ENCODE data around the gene APPBP2. TPM values are rescaled to one million over a fixed set of nuclear protein-coding genes. Genes with fewer than 3 reads are reported as not detected.

The APPBP2 gene, protein sequence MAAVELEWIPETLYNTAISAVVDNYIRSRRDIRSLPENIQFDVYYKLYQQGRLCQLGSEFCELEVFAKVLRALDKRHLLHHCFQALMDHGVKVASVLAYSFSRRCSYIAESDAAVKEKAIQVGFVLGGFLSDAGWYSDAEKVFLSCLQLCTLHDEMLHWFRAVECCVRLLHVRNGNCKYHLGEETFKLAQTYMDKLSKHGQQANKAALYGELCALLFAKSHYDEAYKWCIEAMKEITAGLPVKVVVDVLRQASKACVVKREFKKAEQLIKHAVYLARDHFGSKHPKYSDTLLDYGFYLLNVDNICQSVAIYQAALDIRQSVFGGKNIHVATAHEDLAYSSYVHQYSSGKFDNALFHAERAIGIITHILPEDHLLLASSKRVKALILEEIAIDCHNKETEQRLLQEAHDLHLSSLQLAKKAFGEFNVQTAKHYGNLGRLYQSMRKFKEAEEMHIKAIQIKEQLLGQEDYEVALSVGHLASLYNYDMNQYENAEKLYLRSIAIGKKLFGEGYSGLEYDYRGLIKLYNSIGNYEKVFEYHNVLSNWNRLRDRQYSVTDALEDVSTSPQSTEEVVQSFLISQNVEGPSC
- polyA plus RNA-seq (2011; rRNA removed) (22.5 and 31.6 TPM in 2 replicates), polyA plus RNA-seq (2017; fragmentation: RNase III; extraction: RNeasy Plus Mini Kit Qiagen cat#74134 plus additional on column Dnase treatment) (32.1 to 35.2 TPM (median 34.0 TPM) in 3 replicates), polyA minus RNA-seq (2011; rRNA and poly(A)+ RNA removed) (32.6 and 41.5 TPM in 2 replicates)
- polyA plus RNA-seq (2012; cell fraction: cytosol; rRNA removed) = 3.4 and 4.2 TPM in 2 replicates
- polyA plus RNA-seq (2012; cell fraction: nucleus; rRNA removed) = 2.4 and 3.5 TPM in 2 replicates

DNA sequence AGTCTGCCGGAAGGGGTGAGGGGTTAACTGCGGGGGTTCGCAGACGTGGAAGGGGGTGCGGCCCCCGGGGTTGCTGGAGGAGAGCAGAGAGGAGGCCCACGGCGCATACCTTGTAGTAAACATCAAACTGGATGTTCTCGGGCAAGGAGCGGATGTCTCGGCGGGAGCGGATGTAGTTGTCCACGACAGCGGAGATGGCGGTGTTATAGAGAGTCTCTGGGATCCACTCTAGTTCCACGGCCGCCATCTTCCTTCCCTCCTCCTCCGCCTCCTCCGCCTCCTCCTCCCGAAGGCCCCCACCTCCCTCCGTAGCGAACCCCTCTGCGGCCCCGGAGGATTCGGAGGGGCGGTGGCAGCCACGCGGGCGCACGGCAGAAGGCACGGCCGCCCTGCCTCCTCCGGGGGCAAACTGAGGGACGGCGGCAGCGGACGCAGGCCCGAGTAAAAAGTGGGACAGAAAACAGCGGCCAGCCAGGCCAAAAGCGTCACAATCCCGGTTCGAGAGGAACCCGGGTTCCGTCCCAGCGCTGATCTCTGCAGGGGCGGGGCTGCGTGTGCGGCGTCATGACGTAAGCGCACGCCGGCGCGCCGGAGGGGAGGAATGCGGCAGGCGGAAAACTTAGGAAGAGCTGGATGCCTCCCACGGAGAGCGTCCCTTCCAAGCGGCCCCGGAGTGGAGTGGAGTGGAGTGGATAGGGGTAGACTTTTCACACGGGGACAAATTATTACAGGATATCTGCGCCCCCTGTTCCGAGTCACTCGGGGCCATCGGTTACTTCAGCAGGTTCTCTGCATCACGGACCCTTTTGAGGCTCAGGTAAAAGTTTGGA lies at the start of gene APPBP2:
TSS of gene APPBP2 (minus strand) at position 558 of the 830 bp plus-strand sequence. CDS start at position 247, 311 bp downstream.
- no peak for FAIRE-seq
- ATAC-seq = peak; percentile 97 to 98

More for the DNA sequence above, at the start of gene APPBP2:
- DNase-seq (ENCODE audit: low read depth in 1 of 2, low spot score in 1 of 2) = peak; percentile 87 to 93
- Histone ChIP-seq H3K4me1 (peaks cover 18% of the 10 kb centered on the region; the same call in 2 of the 3 replicates), H3K4me2 (peak within 1 kb of the TSS; percentile 94), H3K4me3 (peak within 1 kb of the TSS; percentile 90), H3K27ac (peak within 1 kb of the TSS; percentile 91 to 93), H3K9me3 (no peaks in the 10 kb centered on the region)
- ChIA-PET CTCF (interaction anchor here (0.6 to 2.0 kb wide), 8 partner anchors 11 to 449 kb away, joined by 3 to 10 read pairs (median 3); no protein-coding TSS in a partner anchor), POLR2A (interaction anchor here (0.5 to 1.7 kb wide), 18 partner anchors 9 to 779 kb away, joined by 3 to 15 read pairs (median 3); partner anchors contain the start of genes BCAS3, PPM1D and USP32)
- WGBS (ENCODE audit: missing lambda C conversion rate) = under 1% methylated on average over 52 of the region's 69 CpGs
- TF ChIP-seq MYC (IDR thresholded peaks at IDR 0.05; ENCODE audit: borderline replicate concordance, low read length) (0 out of 2 replicates have a peak, but pooled peaks have one; percentile 71), CHD2 (IDR thresholded peaks at IDR 0.05; ENCODE audit: low read length, partially characterized antibody) (no peak), NPAS2 (CRISPR knock-in tag; IDR thresholded peaks at IDR 0.05; ENCODE audit: borderline replicate concordance) (no peak), TFCP2L1 (CRISPR knock-in tag; IDR thresholded peaks at IDR 0.05) (0 out of 2 replicates have a peak, but pooled peaks have one; percentile 65), NR3C1 (IDR thresholded peaks at IDR 0.05) (no peak), JUN (IDR thresholded peaks at IDR 0.05) (peak; percentile 86 to 93), CHD4 (IDR thresholded peaks at IDR 0.05; ENCODE audit: borderline replicate concordance) (no peak), SMC3 (IDR thresholded peaks at IDR 0.05) (peak; percentile 10; the same call in 1 of the 3 replicates), POLR2A (IDR thresholded peaks at IDR 0.05; ENCODE audit: low read length) (peak; percentile 96), GATA3 (IDR thresholded peaks at IDR 0.05; ENCODE audit: borderline replicate concordance) (peak; percentile 23; the same call in 1 of the 2 replicates), MAZ (IDR thresholded peaks at IDR 0.05; ENCODE audit: borderline replicate concordance, low read depth, low read length) (peak; percentile 92), KDM5A (IDR thresholded peaks at IDR 0.05) (no peak; the same call in 1 of the 2 replicates), PHF8 (IDR thresholded peaks at IDR 0.05; ENCODE audit: borderline replicate concordance, low read depth) (peak; percentile 95), CBX2 (IDR thresholded peaks at IDR 0.05; ENCODE audit: borderline replicate concordance, low read depth) (no peak)
- TF ChIP-seq, protein P1, sequence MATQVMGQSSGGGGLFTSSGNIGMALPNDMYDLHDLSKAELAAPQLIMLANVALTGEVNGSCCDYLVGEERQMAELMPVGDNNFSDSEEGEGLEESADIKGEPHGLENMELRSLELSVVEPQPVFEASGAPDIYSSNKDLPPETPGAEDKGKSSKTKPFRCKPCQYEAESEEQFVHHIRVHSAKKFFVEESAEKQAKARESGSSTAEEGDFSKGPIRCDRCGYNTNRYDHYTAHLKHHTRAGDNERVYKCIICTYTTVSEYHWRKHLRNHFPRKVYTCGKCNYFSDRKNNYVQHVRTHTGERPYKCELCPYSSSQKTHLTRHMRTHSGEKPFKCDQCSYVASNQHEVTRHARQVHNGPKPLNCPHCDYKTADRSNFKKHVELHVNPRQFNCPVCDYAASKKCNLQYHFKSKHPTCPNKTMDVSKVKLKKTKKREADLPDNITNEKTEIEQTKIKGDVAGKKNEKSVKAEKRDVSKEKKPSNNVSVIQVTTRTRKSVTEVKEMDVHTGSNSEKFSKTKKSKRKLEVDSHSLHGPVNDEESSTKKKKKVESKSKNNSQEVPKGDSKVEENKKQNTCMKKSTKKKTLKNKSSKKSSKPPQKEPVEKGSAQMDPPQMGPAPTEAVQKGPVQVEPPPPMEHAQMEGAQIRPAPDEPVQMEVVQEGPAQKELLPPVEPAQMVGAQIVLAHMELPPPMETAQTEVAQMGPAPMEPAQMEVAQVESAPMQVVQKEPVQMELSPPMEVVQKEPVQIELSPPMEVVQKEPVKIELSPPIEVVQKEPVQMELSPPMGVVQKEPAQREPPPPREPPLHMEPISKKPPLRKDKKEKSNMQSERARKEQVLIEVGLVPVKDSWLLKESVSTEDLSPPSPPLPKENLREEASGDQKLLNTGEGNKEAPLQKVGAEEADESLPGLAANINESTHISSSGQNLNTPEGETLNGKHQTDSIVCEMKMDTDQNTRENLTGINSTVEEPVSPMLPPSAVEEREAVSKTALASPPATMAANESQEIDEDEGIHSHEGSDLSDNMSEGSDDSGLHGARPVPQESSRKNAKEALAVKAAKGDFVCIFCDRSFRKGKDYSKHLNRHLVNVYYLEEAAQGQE (IDR thresholded peaks at IDR 0.05) = no peak; the same call in 1 of the 2 replicates
- TF ChIP-seq, protein P2, sequence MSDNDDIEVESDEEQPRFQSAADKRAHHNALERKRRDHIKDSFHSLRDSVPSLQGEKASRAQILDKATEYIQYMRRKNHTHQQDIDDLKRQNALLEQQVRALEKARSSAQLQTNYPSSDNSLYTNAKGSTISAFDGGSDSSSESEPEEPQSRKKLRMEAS (IDR thresholded peaks at IDR 0.05) = peak; percentile 77
- TF ChIP-seq, protein P3, sequence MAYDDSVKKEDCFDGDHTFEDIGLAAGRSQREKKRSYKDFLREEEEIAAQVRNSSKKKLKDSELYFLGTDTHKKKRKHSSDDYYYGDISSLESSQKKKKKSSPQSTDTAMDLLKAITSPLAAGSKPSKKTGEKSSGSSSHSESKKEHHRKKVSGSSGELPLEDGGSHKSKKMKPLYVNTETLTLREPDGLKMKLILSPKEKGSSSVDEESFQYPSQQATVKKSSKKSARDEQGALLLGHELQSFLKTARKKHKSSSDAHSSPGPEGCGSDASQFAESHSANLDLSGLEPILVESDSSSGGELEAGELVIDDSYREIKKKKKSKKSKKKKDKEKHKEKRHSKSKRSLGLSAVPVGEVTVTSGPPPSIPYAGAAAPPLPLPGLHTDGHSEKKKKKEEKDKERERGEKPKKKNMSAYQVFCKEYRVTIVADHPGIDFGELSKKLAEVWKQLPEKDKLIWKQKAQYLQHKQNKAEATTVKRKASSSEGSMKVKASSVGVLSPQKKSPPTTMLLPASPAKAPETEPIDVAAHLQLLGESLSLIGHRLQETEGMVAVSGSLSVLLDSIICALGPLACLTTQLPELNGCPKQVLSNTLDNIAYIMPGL (CRISPR knock-in tag; IDR thresholded peaks at IDR 0.05; ENCODE audit: borderline replicate concordance) = peak; percentile 73; the same call in 1 of the 2 replicates
- TF ChIP-seq, protein P4, sequence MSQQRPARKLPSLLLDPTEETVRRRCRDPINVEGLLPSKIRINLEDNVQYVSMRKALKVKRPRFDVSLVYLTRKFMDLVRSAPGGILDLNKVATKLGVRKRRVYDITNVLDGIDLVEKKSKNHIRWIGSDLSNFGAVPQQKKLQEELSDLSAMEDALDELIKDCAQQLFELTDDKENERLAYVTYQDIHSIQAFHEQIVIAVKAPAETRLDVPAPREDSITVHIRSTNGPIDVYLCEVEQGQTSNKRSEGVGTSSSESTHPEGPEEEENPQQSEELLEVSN (IDR thresholded peaks at IDR 0.05; ENCODE audit: borderline replicate concordance, low read depth) = peak; percentile 69
- TF ChIP-seq, protein P5, sequence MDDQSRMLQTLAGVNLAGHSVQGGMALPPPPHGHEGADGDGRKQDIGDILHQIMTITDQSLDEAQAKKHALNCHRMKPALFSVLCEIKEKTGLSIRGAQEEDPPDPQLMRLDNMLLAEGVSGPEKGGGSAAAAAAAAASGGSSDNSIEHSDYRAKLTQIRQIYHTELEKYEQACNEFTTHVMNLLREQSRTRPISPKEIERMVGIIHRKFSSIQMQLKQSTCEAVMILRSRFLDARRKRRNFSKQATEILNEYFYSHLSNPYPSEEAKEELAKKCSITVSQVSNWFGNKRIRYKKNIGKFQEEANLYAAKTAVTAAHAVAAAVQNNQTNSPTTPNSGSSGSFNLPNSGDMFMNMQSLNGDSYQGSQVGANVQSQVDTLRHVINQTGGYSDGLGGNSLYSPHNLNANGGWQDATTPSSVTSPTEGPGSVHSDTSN (IDR thresholded peaks at IDR 0.05) = 0 out of 2 replicates have a peak, but pooled peaks have one; percentile 44
- TF ChIP-seq, protein P6, sequence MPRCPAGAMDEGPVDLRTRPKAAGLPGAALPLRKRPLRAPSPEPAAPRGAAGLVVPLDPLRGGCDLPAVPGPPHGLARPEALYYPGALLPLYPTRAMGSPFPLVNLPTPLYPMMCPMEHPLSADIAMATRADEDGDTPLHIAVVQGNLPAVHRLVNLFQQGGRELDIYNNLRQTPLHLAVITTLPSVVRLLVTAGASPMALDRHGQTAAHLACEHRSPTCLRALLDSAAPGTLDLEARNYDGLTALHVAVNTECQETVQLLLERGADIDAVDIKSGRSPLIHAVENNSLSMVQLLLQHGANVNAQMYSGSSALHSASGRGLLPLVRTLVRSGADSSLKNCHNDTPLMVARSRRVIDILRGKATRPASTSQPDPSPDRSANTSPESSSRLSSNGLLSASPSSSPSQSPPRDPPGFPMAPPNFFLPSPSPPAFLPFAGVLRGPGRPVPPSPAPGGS (IDR thresholded peaks at IDR 0.05) = peak; percentile 96

Measured in A549 (cell line).